Epithelial cell of esophagus (primary cell): ENCODE data around the gene CEMIP.

Experiments
- DNase-seq: peaks from one replicate; pipeline ENCODE4 v3.0.0; 2010; ENCODE audit warnings: low read depth
- H3K4me3 ChIP-seq: 2 replicates; pipeline ENCODE4 v1.5.1; 2011; ENCODE audit warnings: mild to moderate bottlenecking, low read length, control low read depth
- TF ChIP-seq, protein P1 (sequence below): IDR thresholded peaks from 2 replicates; pipeline ENCODE4 v1.5.1; 2011; ENCODE audit warnings: low read depth, mild to moderate bottlenecking, low read length, control low read depth, inconsistent platforms; ENCODE audit not compliant: insufficient read depth; ENCODE audit errors: missing control alignments

CEMIP gene

GRCh38 chr15:80745888-80746287 lies 33.3 kb upstream of the CEMIP start:
- TF ChIP-seq, protein P1, sequence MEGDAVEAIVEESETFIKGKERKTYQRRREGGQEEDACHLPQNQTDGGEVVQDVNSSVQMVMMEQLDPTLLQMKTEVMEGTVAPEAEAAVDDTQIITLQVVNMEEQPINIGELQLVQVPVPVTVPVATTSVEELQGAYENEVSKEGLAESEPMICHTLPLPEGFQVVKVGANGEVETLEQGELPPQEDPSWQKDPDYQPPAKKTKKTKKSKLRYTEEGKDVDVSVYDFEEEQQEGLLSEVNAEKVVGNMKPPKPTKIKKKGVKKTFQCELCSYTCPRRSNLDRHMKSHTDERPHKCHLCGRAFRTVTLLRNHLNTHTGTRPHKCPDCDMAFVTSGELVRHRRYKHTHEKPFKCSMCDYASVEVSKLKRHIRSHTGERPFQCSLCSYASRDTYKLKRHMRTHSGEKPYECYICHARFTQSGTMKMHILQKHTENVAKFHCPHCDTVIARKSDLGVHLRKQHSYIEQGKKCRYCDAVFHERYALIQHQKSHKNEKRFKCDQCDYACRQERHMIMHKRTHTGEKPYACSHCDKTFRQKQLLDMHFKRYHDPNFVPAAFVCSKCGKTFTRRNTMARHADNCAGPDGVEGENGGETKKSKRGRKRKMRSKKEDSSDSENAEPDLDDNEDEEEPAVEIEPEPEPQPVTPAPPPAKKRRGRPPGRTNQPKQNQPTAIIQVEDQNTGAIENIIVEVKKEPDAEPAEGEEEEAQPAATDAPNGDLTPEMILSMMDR: no peak
- H3K4me3 ChIP-seq: no peak overlapping the region
- DNase-seq: no peak

DNA sequence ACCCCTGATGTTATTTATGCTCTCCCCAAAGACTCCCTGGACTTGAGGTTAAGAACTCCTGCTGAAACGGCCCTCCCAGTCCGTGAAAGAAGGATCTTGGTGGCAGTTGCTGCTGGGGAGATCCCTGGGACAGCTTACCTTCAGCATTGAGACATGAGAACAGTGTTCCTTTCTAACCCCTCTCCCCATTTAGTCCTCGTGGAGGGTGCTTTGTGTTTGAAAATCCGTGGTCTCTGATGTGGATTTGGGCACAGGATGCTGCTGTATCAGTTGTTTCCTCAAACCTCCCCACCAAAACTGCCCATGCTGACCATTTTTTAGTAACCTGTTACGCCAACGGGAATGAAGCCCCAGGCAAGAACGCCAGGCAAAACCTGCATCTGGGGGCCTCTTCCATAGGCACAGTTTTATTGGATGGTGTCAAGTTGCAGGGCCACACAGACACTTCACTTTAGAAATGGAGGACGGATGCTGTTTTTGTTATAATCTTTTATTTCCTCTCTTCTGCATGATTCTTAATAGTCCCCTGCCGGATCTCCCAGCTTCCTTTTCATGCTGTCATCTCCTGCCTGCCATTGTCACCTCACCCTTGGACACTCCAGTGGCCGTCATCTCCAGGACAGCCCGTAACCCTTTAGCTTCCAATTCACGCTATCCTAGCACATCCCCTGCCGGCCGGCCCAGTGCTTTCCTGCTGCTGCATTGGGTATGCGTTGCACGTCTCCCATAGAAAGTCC lies 31.7 kb upstream of the CEMIP start:
- DNase-seq: no peak
- no peak overlapping the region for H3K4me3 ChIP-seq
- TF ChIP-seq, protein P1: no peak

DNA sequence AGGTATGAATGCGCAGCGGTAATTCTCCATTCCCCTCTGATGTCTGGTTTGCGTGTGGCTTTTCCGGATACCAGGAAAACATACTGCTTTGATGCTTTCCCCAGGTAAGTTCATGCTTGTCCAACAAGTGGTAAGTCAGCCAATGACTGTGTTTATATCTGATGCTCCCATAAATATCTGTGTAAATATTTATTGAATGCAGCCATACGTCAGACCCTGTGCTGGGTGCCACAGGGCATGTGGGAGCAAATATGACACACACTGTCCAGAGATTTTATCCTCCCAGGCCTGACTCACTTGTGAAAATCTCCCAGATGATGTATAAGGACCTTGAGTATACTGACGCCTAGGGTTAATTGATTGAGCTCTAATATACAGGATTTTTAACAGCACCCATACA lies 29.6 kb upstream of the CEMIP start:
- TF ChIP-seq, protein P1: no peak
- no peak overlapping the region for H3K4me3 ChIP-seq
- DNase-seq: peak; percentile 82

DNA sequence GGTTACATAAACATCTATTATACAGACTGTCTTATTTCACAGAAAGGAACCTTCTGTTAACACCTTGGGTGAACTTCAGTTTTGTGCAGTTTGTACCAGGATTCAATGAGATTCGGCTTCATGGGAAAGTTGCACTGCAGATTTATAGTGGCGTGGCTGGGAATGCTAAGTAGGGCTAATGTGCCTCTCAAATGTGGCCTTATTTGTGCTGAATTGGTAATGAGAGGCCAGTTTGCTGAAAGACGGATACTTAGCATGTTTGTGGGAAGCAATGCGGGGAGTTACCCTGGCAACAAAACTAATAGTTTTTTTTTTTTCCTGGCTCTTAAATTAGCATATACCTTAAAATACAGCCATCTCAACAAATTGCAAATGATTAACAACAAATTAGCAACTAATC lies 28.6 kb upstream of the CEMIP start:
- DNase-seq: no peak
- no peak overlapping the region for H3K4me3 ChIP-seq
- TF ChIP-seq, protein P1: no peak

DNA sequence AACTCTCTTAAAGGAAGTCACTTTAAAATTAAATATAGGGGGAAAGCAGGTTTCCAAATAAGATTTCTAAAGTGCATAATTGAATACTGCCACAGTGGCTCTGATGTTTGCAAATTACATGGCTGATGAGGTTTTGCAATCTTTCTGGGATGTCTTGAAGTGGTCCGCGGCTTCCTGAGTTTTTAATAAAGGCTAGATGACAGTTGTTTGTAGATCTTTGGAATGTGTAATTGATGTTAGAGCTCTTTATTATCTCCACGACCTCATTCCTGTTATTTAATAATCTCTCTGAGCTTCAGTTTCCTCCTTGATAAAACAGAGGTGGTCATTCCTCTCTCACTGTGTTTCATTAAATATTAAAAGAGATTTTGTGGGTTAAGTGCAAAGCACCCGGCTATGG lies 27.0 kb upstream of the CEMIP start:
- DNase-seq: no peak
- H3K4me3 ChIP-seq: no peak overlapping the region
- TF ChIP-seq, protein P1: no peak

- no peak overlapping the region for H3K4me3 ChIP-seq
- TF ChIP-seq, protein P1: no peak
- DNase-seq: no peak
These were observed 26.0 kb upstream of the CEMIP start for GRCh38 chr15:80753161-80753560.

DNA sequence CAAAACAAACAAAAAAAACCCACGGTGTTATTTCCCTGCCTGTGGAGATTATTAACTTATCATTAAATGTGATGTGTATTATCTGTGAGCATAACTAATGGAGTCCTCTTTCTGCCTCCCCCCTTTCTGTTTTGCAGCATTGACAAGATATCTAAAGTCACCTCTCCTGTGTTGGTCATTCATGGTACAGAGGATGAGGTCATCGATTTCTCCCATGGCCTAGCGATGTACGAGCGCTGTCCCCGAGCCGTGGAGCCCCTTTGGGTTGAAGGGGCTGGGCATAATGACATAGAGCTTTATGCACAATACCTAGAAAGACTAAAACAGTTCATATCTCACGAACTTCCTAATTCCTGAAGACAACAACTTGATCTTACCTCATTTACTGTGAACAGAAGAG lies 25.2 kb upstream of the CEMIP start:
- TF ChIP-seq, protein P1: no peak
- no peak overlapping the region for H3K4me3 ChIP-seq
- no peak for DNase-seq
